ENCODE data around the gene GFRAL. TPM values are rescaled to one million over a fixed set of nuclear protein-coding genes. Genes with fewer than 3 reads are reported as not detected.

Gene GFRAL
- total and polyA plus RNA-seq, 10 of the 15 experiments (the other 5 are each of a cell fraction or from before 2014, with no cell fraction given) = not detected

GRCh38 chr6:55397986-55398385 lies 70.7 kb downstream of the GFRAL start:
- RAD21 ChIA-PET (ENCODE audit: unreplicated experiment) = no interaction called here
- Histone ChIP-seq H3K27me3 (replicated peaks in 1 of 2; ENCODE audit: control insufficient read depth in 2 of 2, insufficient read depth in 2 of 2, low read length in 1 of 2) (no peaks in the 10 kb centered on the region), H3K79me2 (ENCODE audit: control insufficient read depth, insufficient read depth, low read length) (no peaks in the 10 kb centered on the region), H3K36me3 (ENCODE audit: control insufficient read depth in 2 of 2, insufficient read depth in 2 of 2, low read length in 1 of 2) (no peaks in the 10 kb centered on the region), H2AFZ (ENCODE audit: control insufficient read depth, low read depth, low read length) (no peak overlapping the region), H3K9ac (ENCODE audit: control insufficient read depth, insufficient read depth, low read length) (no peak overlapping the region), H3K9me3 (replicated peaks; ENCODE audit: control insufficient read depth, insufficient read depth, low read length) (no peaks in the 10 kb centered on the region), H3K4me1 (ENCODE audit: control insufficient read depth, insufficient read depth, low read length) (no peaks in the 10 kb centered on the region), H3K4me2 (ENCODE audit: control insufficient read depth, insufficient read depth) (no peak overlapping the region), H3K4me3 (no peak overlapping the region), H3K27ac (ENCODE audit: control insufficient read depth, insufficient read depth) (no peak overlapping the region), H4K20me1 (ENCODE audit: control insufficient read depth, insufficient read depth) (no peaks in the 10 kb centered on the region)
- WGBS (ENCODE audit: insufficient coverage, insufficient replicate concordance, low lambda C conversion rate, missing lambda C conversion rate) = 26% methylated on average over 3 of the region's 3 CpGs
- POLR2A ChIA-PET = no interaction called here
- CTCF ChIA-PET = no interaction called here
- intact Hi-C loops (cut with micrococcal nuclease; ENCODE audit: unreplicated experiment) = no loop called here
- no peak for TF ChIP-seq STAT1 (conservative IDR thresholded peaks at IDR 0.05)
- TF ChIP-seq BACH1 (IDR thresholded peaks at IDR 0.05; ENCODE audit: borderline replicate concordance) = no peak
- no peak for TF ChIP-seq RBBP5 (conservative IDR thresholded peaks at IDR 0.05)
- TF ChIP-seq TCF7 (IDR thresholded peaks at IDR 0.05; ENCODE audit: borderline replicate concordance) = no peak
- TF ChIP-seq POU2F2 (IDR thresholded peaks at IDR 0.05; ENCODE audit: borderline replicate concordance, low read depth, low read length) = no peak
- TF ChIP-seq CTCF (IDR thresholded peaks at IDR 0.05 in 2 of 3, conservative IDR thresholded peaks at IDR 0.05 in 1 of 3; ENCODE audit: control insufficient read depth in 2 of 3, extremely low read depth in 1 of 3, insufficient read depth in 1 of 3, low read depth in 3 of 3, low read length in 3 of 3) = no peak
- TF ChIP-seq NBN (IDR thresholded peaks at IDR 0.05) = no peak
- no peak for TF ChIP-seq MXI1 (IDR thresholded peaks at IDR 0.05; ENCODE audit: low read depth, low read length)
- TF ChIP-seq PAX8 (IDR thresholded peaks at IDR 0.05) = no peak
- TF ChIP-seq ZSCAN29 (IDR thresholded peaks at IDR 0.05) = no peak
- TF ChIP-seq CHD2 (IDR thresholded peaks at IDR 0.05; ENCODE audit: borderline replicate concordance, low read depth, low read length) = no peak
- no peak for TF ChIP-seq ZBTB11 (CRISPR knock-in tag; IDR thresholded peaks at IDR 0.05)
- no peak for TF ChIP-seq ATF2 (IDR thresholded peaks at IDR 0.05; ENCODE audit: low read length)
- TF ChIP-seq BCLAF1 (IDR thresholded peaks at IDR 0.05) = no peak
- SMC1A ChIA-PET (ENCODE audit: uncharacterized antibody, unreplicated experiment) = interaction anchor here (0.6 kb wide), 1 partner anchor 32 kb away, joined by 3 read pairs; no protein-coding TSS in a partner anchor
- no TSS peak for BruUV-seq (replicated peaks)
- DNase-seq (ENCODE audit: low read depth, low spot score) (no peak), FAIRE-seq (no peak), ATAC-seq (no peak)
- in situ Hi-C loops (cut with MboI) = no loop called here

All from GM12878 (cell line).